ENCODE measurements around the gene ZBTB40. TPM values are rescaled to one million over a fixed set of nuclear protein-coding genes. Genes with fewer than 3 reads are reported as not detected.

ZBTB40 gene
- total RNA-seq, 3 donors from 2014 or later, result 14.8 to 28.0 (median 16.7) TPM

- no peak for DNase-seq
- Histone ChIP-seq H3K36me3 (ENCODE audit: low read depth) (no peaks in the 10 kb centered on the region), H3K9me3 (no peaks in the 10 kb centered on the region), H3K4me3 (no peak overlapping the region), H3K4me1 (ENCODE audit: low read depth) (peaks cover 5% of the 10 kb centered on the region)
- intact Hi-C loops (cut with DNase I, micrococcal nuclease), result no loop called here
- TF ChIP-seq, protein P1, sequence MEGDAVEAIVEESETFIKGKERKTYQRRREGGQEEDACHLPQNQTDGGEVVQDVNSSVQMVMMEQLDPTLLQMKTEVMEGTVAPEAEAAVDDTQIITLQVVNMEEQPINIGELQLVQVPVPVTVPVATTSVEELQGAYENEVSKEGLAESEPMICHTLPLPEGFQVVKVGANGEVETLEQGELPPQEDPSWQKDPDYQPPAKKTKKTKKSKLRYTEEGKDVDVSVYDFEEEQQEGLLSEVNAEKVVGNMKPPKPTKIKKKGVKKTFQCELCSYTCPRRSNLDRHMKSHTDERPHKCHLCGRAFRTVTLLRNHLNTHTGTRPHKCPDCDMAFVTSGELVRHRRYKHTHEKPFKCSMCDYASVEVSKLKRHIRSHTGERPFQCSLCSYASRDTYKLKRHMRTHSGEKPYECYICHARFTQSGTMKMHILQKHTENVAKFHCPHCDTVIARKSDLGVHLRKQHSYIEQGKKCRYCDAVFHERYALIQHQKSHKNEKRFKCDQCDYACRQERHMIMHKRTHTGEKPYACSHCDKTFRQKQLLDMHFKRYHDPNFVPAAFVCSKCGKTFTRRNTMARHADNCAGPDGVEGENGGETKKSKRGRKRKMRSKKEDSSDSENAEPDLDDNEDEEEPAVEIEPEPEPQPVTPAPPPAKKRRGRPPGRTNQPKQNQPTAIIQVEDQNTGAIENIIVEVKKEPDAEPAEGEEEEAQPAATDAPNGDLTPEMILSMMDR (IDR thresholded peaks at IDR 0.05), result no peak
- no peak for ATAC-seq
These were observed 6.2 kb downstream of the ZBTB40 start for GRCh38 chr1:22457836-22458235.

DNA sequence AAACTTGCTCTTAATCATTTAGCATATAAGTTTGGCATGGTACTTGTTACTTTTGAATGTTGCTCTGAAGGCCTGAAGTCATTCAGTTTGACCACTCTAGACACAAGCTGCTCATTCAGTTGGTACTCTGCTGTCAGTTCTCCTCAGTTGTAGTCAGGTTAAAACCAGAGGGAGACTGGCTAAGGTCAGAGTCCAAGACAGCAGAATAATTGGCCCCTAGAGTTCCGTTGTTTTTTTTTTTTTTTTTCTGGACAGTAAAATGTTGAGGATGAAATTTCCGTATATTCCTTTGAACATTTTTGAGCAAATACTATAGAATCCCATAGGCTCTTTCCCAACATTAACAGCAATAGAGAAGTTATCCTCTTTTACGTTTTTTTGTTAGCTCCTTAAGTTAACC is 9.4 kb downstream of the ZBTB40 start:
- TF ChIP-seq, protein P1 (IDR thresholded peaks at IDR 0.05), result no peak
- Histone ChIP-seq H3K4me1 (ENCODE audit: low read depth) (peaks cover 5% of the 10 kb centered on the region), H3K9me3 (peaks cover 2% of the 10 kb centered on the region), H3K4me3 (no peak overlapping the region), H3K36me3 (ENCODE audit: low read depth) (no peaks in the 10 kb centered on the region)
- peak; percentile 47 for ATAC-seq
- DNase-seq, result no peak
- intact Hi-C loops (cut with DNase I, micrococcal nuclease), result no loop called here

- Histone ChIP-seq H3K4me3 (no peak overlapping the region), H3K36me3 (ENCODE audit: low read depth) (no peaks in the 10 kb centered on the region), H3K9me3 (peaks cover 2% of the 10 kb centered on the region), H3K4me1 (ENCODE audit: low read depth) (peaks cover 5% of the 10 kb centered on the region)
- no peak for DNase-seq
- intact Hi-C loops (cut with DNase I, micrococcal nuclease), result no loop called here
- TF ChIP-seq, protein P1 (IDR thresholded peaks at IDR 0.05), result no peak
- no peak for ATAC-seq
These were observed 10.3 kb downstream of the ZBTB40 start for GRCh38 chr1:22461678-22462527.

- H3K4me3 ChIP-seq, result no peak overlapping the region
- no peaks in the 10 kb centered on the region for H3K36me3 ChIP-seq (ENCODE audit: low read depth)
- intact Hi-C loops (cut with DNase I, micrococcal nuclease), result no loop called here
- ATAC-seq, result no peak
- DNase-seq, result no peak
- peaks cover 5% of the 10 kb centered on the region for H3K4me1 ChIP-seq (ENCODE audit: low read depth)
- TF ChIP-seq, protein P1 (IDR thresholded peaks at IDR 0.05), result no peak
- H3K9me3 ChIP-seq, result peaks cover 2% of the 10 kb centered on the region
These were observed 11.3 kb downstream of the ZBTB40 start for GRCh38 chr1:22462928-22463327.

GRCh38 chr1:22465015-22465565 is 13.4 kb downstream of the ZBTB40 start:
- intact Hi-C loops (cut with DNase I, micrococcal nuclease), result no loop called here
- no peaks in the 10 kb centered on the region for H3K36me3 ChIP-seq (ENCODE audit: low read depth)
- TF ChIP-seq, protein P1 (IDR thresholded peaks at IDR 0.05), result no peak
- peaks cover 2% of the 10 kb centered on the region for H3K9me3 ChIP-seq
- ATAC-seq (no peak), DNase-seq (no peak)
- peaks cover 5% of the 10 kb centered on the region for H3K4me1 ChIP-seq (ENCODE audit: low read depth)
- no peak overlapping the region for H3K4me3 ChIP-seq
